HCT116 (cell line): ENCODE results near the gene SUCNR1. TPM values are rescaled to one million over a fixed set of nuclear protein-coding genes. Genes with fewer than 3 reads are reported as not detected.

ENCODE experiments used
- ATAC-seq: fragments of 200-7000 bp; cut with Tn5 transposase; 2 replicates; pipeline ENCODE4 v1.9.1; 2020; ENCODE audit warnings: mild to moderate bottlenecking, moderate library complexity
- BruUV-seq: library from RNA; stranded (reverse); fragments of 400-500 nt; replicated peaks from 2 replicates; lab custom pipeline; 2021; lab: Mats Ljungman, UMichigan
- CTCF ChIA-PET: fragments of 300-600 bp; sonication (Branson Sonifier 250); formaldehyde crosslinking; loops from one replicate; lab custom pipeline; 2021; ENCODE audit warnings: antibody characterized with exemption; lab: Charles Lee
- POLR2A ChIA-PET: fragments of 300-600, 350-600 bp; sonication (Branson Sonifier 250); formaldehyde crosslinking; loops from one replicate; lab custom pipeline; 2021; ENCODE audit warnings: antibody characterized with exemption; lab: Charles Lee
- RAD21 ChIA-PET, 2 experiments: fragments of 300-600 bp; sonication (Branson Sonifier 250); formaldehyde crosslinking; loops; one replicate each; lab custom pipeline; 2023; ENCODE audit warnings: low total read pairs in 2 of 2; ENCODE audit not compliant: uncharacterized antibody in 2 of 2, unreplicated experiment in 2 of 2, low non-redundant PET in 1 of 2; lab: Charles Lee
- DNase-seq: peaks from one replicate; pipeline ENCODE4 v3.0.0-alpha.2; 2010; ENCODE audit warnings: low read depth, low spot score
- H2AFZ ChIP-seq: fragments of 200-600 bp; shearing (Covaris generic), sonication (generic); 2 replicates; pipeline ENCODE4 v1.6.1; 2017; ENCODE audit warnings: low read depth, mixed run types, mixed read lengths, antibody characterized with exemption, low read length; ENCODE audit not compliant: poor library complexity, severe bottlenecking
- H3K27ac ChIP-seq: 2 replicates; pipeline ENCODE4 v1.5.1; 2012; ENCODE audit warnings: low read depth, low read length
- H3K27me3 ChIP-seq: fragments of 200-600 bp; sonication (generic); 2 replicates; pipeline ENCODE4 v1.6.1; 2016; ENCODE audit warnings: mixed run types, low read length, mixed read lengths; ENCODE audit not compliant: insufficient read depth
- H3K36me3 ChIP-seq, 2 experiments: fragments of 200-500 bp in 1 of 2; fragments of 200-600 bp in 1 of 2; sonication (Bioruptor generic) in 1 of 2; sonication (generic) in 1 of 2; 2 replicates each; pipeline versions ENCODE4 v1.5.1 to v1.6.1; 2014 to 2016; ENCODE audit warnings: low read length in 2 of 2, inconsistent platforms in 1 of 2, mixed read lengths in 1 of 2, mixed run types in 1 of 2; ENCODE audit not compliant: insufficient read depth in 2 of 2, control insufficient read depth in 1 of 2
- H3K4me1 ChIP-seq, 2 experiments: fragments of 200-600 bp in 1 of 2; sonication (generic) in 1 of 2; 2 replicates each; pipeline versions ENCODE4 v1.5.1 to v1.6.1; 2012 to 2017; ENCODE audit warnings: low read length in 2 of 2, inconsistent platforms in 1 of 2, mild to moderate bottlenecking in 1 of 2, mixed read lengths in 1 of 2, mixed run types in 1 of 2, moderate library complexity in 1 of 2; ENCODE audit not compliant: insufficient read depth in 2 of 2, control insufficient read depth in 1 of 2
- H3K4me2 ChIP-seq: fragments of 200-600 bp; sonication (generic); 2 replicates; pipeline ENCODE4 v1.6.1; 2017; ENCODE audit warnings: mixed run types, low read length, mixed read lengths
- H3K4me3 ChIP-seq, 2 experiments: fragments of 200-600 bp in 1 of 2; sonication (generic) in 1 of 2; replicated peaks in 1 of 2; 2 replicates each; pipeline ENCODE4 v1.5.1; 2011 to 2016; ENCODE audit warnings: low read length in 2 of 2, control low read depth in 1 of 2, low read depth in 1 of 2, mild to moderate bottlenecking in 1 of 2, mixed read lengths in 1 of 2, mixed run types in 1 of 2
- H3K79me2 ChIP-seq: fragments of 200-600 bp; sonication (generic); 2 replicates; pipeline ENCODE4 v1.6.1; 2017; ENCODE audit warnings: mild to moderate bottlenecking, mixed run types, low read length, moderate library complexity, mixed read lengths; ENCODE audit not compliant: insufficient read depth
- H3K9ac ChIP-seq: fragments of 200-600 bp; sonication (generic); 2 replicates; pipeline ENCODE4 v1.6.1; 2016; ENCODE audit warnings: low read length, mixed read lengths
- H3K9me2 ChIP-seq: fragments of 200-600 bp; sonication (generic), shearing (Covaris generic); 2 replicates; pipeline ENCODE4 v1.6.1; 2017; ENCODE audit warnings: mixed run types, mild to moderate bottlenecking, moderate library complexity; ENCODE audit not compliant: insufficient read depth
- H3K9me3 ChIP-seq, 2 experiments: fragments of 200-500 bp in 1 of 2; fragments of 200-600 bp in 1 of 2; sonication (Bioruptor generic) in 1 of 2; sonication (generic) in 1 of 2; 2 replicates each; pipeline ENCODE4 v1.6.1; 2014 to 2017; ENCODE audit warnings: low read length in 2 of 2, mixed read lengths in 2 of 2, inconsistent platforms in 1 of 2, low read depth in 1 of 2, mild to moderate bottlenecking in 1 of 2, mixed run types in 1 of 2, moderate library complexity in 1 of 2; ENCODE audit not compliant: control insufficient read depth in 1 of 2, insufficient read depth in 1 of 2
- H4K20me1 ChIP-seq: fragments of 200-600 bp; sonication (generic), shearing (Covaris generic); 2 replicates; pipeline ENCODE4 v1.6.1; 2017; ENCODE audit warnings: mixed run types, mild to moderate bottlenecking, moderate library complexity; ENCODE audit not compliant: insufficient read depth
- CBX3 ChIP-seq: IDR thresholded peaks from 2 replicates; pipeline ENCODE4 v1.6.1; 2012; ENCODE audit warnings: low read depth
- EGR1 ChIP-seq: IDR thresholded peaks from 2 replicates; pipeline ENCODE4 v1.6.1; 2012; ENCODE audit warnings: low read depth
- EZH2 ChIP-seq: fragments of 200-600 bp; sonication (generic); IDR thresholded peaks from 2 replicates; pipeline ENCODE4 v1.6.1; 2017; ENCODE audit warnings: antibody characterized with exemption, mixed run types
- FOSL1 ChIP-seq: IDR thresholded peaks from 2 replicates; pipeline ENCODE4 v1.6.1; 2012; ENCODE audit warnings: low read depth
- JUND ChIP-seq: IDR thresholded peaks from 2 replicates; pipeline ENCODE4 v1.6.1; 2012
- POLR2AphosphoS5 ChIP-seq: IDR thresholded peaks from 2 replicates; pipeline ENCODE4 v1.6.1; 2011; ENCODE audit warnings: mild to moderate bottlenecking, low read depth, low read length, moderate library complexity
- RAD21 ChIP-seq: IDR thresholded peaks from 2 replicates; pipeline ENCODE4 v1.6.1; 2012; ENCODE audit warnings: low read depth, mild to moderate bottlenecking
- SP1 ChIP-seq: IDR thresholded peaks from 2 replicates; pipeline ENCODE4 v1.6.1; 2012; ENCODE audit warnings: low read depth
- SRF ChIP-seq: IDR thresholded peaks from 2 replicates; pipeline ENCODE4 v1.6.1; 2012; ENCODE audit warnings: low read depth
- YY1 ChIP-seq: IDR thresholded peaks from 2 replicates; pipeline ENCODE4 v1.6.1; 2011; ENCODE audit warnings: low read length, low read depth, moderate library complexity, mild to moderate bottlenecking; ENCODE audit not compliant: insufficient replicate concordance; ENCODE audit errors: extremely low read depth
- ZBTB33 ChIP-seq: IDR thresholded peaks from 2 replicates; pipeline ENCODE4 v1.6.1; 2011; ENCODE audit warnings: mild to moderate bottlenecking, low read length, moderate library complexity; ENCODE audit not compliant: insufficient replicate concordance; ENCODE audit errors: extremely low read depth
- ZFX ChIP-seq: fragments of 450-650 bp; IDR thresholded peaks from 2 replicates; pipeline ENCODE4 v1.6.1; 2017
- ZNF274 ChIP-seq: fragments of 200-500 bp; sonication (Bioruptor generic); IDR thresholded peaks from 2 replicates; pipeline ENCODE4 v1.6.1; 2014; ENCODE audit warnings: mild to moderate bottlenecking, low read depth, low read length, inconsistent platforms
- intact Hi-C: fragments of 100-400 bp; cut with micrococcal nuclease; formaldehyde crosslinking; loops from 2 replicates; pipeline ENCODE4 v1.10.0; 2022
- total RNA-seq: library from RNA; stranded (reverse); gene quantifications from one replicate; pipeline ENCODE4 v1.2.1, GENCODE V29; 2021; ENCODE audit not compliant: unreplicated experiment
- TF ChIP-seq, protein P1 (sequence below): IDR thresholded peaks from 2 replicates; pipeline ENCODE4 v1.6.1; 2012; ENCODE audit warnings: low read depth
- TF ChIP-seq, protein P2 (sequence below): IDR thresholded peaks from 2 replicates; pipeline ENCODE4 v1.6.1; 2012

SUCNR1 gene
- total RNA-seq, 1 experiment from 2014 or later, result 0.17 TPM

DNA sequence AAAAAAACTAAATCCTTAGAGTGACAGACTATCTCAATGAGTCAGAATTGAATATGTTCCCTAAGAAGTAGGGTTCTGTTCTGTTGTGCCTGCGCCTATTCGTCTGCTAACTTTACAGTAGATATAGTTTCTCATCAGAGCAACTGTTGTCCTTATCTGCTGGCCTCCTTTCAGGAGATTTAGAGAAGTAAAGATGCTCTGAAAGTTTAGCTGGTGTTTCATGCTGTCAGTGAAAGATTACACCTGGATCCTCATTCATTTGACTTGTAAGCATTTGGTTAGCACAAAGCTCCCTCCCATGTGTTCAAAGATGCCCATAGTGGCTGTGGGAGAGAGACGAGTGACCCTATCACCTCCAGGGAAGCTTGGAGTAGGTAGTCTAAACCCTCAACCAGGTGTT lies 35.0 kb downstream of the SUCNR1 start:
- H3K9me2 ChIP-seq, result 0 out of 2 replicates have a peak, but pooled peaks cover 5% of the 10 kb centered on the region
- ChIA-PET RAD21 (no interaction called here), POLR2A (no interaction called here), CTCF (no interaction called here)
- no peaks in the 10 kb centered on the region for H3K79me2 ChIP-seq
- H3K4me2 ChIP-seq, result no peak overlapping the region
- H3K27ac ChIP-seq, result no peak overlapping the region
- H2AFZ ChIP-seq, result no peak overlapping the region
- DNase-seq (no peak), ATAC-seq (no peak)
- H4K20me1 ChIP-seq, result no peaks in the 10 kb centered on the region
- H3K9ac ChIP-seq, result no peak overlapping the region
- H3K4me3 ChIP-seq, result no peak overlapping the region
- no peaks in the 10 kb centered on the region for H3K27me3 ChIP-seq
- BruUV-seq, result no TSS peak
- no peaks in the 10 kb centered on the region for H3K36me3 ChIP-seq
- H3K9me3 ChIP-seq, result no peaks in the 10 kb centered on the region
- H3K4me1 ChIP-seq, result no peaks in the 10 kb centered on the region
- intact Hi-C loops, result no loop called here
- TF ChIP-seq, protein P1, sequence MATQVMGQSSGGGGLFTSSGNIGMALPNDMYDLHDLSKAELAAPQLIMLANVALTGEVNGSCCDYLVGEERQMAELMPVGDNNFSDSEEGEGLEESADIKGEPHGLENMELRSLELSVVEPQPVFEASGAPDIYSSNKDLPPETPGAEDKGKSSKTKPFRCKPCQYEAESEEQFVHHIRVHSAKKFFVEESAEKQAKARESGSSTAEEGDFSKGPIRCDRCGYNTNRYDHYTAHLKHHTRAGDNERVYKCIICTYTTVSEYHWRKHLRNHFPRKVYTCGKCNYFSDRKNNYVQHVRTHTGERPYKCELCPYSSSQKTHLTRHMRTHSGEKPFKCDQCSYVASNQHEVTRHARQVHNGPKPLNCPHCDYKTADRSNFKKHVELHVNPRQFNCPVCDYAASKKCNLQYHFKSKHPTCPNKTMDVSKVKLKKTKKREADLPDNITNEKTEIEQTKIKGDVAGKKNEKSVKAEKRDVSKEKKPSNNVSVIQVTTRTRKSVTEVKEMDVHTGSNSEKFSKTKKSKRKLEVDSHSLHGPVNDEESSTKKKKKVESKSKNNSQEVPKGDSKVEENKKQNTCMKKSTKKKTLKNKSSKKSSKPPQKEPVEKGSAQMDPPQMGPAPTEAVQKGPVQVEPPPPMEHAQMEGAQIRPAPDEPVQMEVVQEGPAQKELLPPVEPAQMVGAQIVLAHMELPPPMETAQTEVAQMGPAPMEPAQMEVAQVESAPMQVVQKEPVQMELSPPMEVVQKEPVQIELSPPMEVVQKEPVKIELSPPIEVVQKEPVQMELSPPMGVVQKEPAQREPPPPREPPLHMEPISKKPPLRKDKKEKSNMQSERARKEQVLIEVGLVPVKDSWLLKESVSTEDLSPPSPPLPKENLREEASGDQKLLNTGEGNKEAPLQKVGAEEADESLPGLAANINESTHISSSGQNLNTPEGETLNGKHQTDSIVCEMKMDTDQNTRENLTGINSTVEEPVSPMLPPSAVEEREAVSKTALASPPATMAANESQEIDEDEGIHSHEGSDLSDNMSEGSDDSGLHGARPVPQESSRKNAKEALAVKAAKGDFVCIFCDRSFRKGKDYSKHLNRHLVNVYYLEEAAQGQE, result no peak
- TF ChIP-seq EGR1 (no peak), YY1 (no peak), JUND (no peak), POLR2AphosphoS5 (no peak)

DNA sequence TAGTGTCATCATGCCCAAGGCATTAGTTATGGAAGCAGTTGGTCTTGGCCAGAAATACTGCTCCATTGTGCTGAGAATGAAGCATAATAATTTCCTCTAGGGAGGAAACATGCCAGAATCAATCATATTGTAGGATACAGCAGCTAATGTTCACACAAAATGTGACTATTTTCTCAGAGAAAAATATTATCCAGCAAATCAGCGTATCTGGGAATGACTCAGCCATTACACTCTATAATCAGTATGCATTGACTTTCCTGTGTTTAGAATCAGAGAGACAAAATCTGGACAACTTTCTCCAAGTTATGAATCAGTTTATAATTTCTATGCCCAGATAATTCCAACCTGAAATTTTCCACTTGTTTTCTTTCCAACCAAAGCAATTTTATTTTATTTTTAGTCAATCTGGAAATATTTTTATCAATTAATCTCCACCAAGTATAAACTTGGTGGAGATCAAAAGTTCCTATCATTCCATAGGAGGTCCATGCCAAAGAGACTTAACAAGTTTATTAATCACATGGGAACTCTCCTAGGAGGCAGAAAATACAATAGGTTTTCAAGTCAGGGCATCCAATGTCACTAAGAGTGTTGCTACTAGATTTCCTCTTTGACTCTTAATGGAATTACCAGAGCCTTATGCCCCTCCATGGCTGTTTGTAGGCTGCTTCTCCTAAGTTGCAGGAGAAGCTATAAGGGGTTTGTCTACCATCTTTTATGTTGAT lies 36.4 kb downstream of the SUCNR1 start:
- Histone ChIP-seq H3K9ac (no peak overlapping the region), H3K9me2 (0 out of 2 replicates have a peak, but pooled peaks cover 5% of the 10 kb centered on the region), H3K27ac (no peak overlapping the region), H3K79me2 (no peaks in the 10 kb centered on the region), H3K4me1 (no peaks in the 10 kb centered on the region), H4K20me1 (no peaks in the 10 kb centered on the region), H3K36me3 (no peaks in the 10 kb centered on the region), H3K4me3 (no peak overlapping the region), H3K27me3 (no peaks in the 10 kb centered on the region), H2AFZ (no peak overlapping the region), H3K9me3 (no peaks in the 10 kb centered on the region), H3K4me2 (no peak overlapping the region)
- ChIA-PET POLR2A (no interaction called here), CTCF (no interaction called here), RAD21 (no interaction called here)
- DNase-seq (no peak), ATAC-seq (no peak)
- intact Hi-C loops, result no loop called here
- no TSS peak for BruUV-seq
- TF ChIP-seq YY1, result no peak
- TF ChIP-seq FOSL1, result no peak
- no peak for TF ChIP-seq ZFX
- TF ChIP-seq ZNF274, result no peak
- TF ChIP-seq, protein P2, sequence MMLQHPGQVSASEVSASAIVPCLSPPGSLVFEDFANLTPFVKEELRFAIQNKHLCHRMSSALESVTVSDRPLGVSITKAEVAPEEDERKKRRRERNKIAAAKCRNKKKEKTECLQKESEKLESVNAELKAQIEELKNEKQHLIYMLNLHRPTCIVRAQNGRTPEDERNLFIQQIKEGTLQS, result no peak
- TF ChIP-seq CBX3, result no peak
- TF ChIP-seq EZH2, result no peak
- no peak for TF ChIP-seq JUND
- no peak for TF ChIP-seq RAD21
- no peak for TF ChIP-seq SRF
- TF ChIP-seq ZBTB33, result no peak
- TF ChIP-seq SP1, result no peak
